Activated naive CD8-positive, alpha-beta T cell treated with anti-CD3 and anti-CD28 coated beads, Interleukin-2, amount 10 ng/mL, durations not matched to agents 7 days and 5 days (primary cell): ENCODE measurements around the gene CCDC158. TPM values are rescaled to one million over a fixed set of nuclear protein-coding genes. Genes with fewer than 3 reads are reported as not detected.

Source experiments
- ATAC-seq: fragments of 150-1000 bp; cut with Tn5 transposase; one replicate; pipeline ENCODE4 v1.10.0; 2021; ENCODE audit warnings: low read depth, moderate library complexity
- POLR2A ChIA-PET: fragments of 350-600 bp; sonication (Branson Sonifier 250); formaldehyde crosslinking; loops from one replicate; lab custom pipeline; 2021; ENCODE audit warnings: antibody characterized with exemption; lab: Charles Lee
- DNase-seq: peaks from one replicate; pipeline ENCODE4 v3.0.0; 2021
- H3K27ac Mint-ChIP-seq: one replicate; pipeline ENCODE4 v1.8.0; 2022; ENCODE audit warnings: mild to moderate bottlenecking, mixed read lengths
- H3K27me3 Mint-ChIP-seq: one replicate; pipeline ENCODE4 v1.8.0; 2022; ENCODE audit warnings: mild to moderate bottlenecking, moderate library complexity, mixed read lengths
- H3K36me3 Mint-ChIP-seq: one replicate; pipeline ENCODE4 v1.8.0; 2021; ENCODE audit warnings: mild to moderate bottlenecking, mixed read lengths
- H3K4me1 Mint-ChIP-seq: one replicate; pipeline ENCODE4 v1.8.0; 2021; ENCODE audit warnings: mixed read lengths
- H3K4me3 Mint-ChIP-seq: one replicate; pipeline ENCODE4 v1.8.0; 2022; ENCODE audit warnings: mild to moderate bottlenecking, moderate library complexity, mixed read lengths
- H3K9me3 Mint-ChIP-seq: one replicate; pipeline ENCODE4 v1.8.0; 2021; ENCODE audit warnings: mixed read lengths
- total RNA-seq, 2 experiments: library from RNA; stranded (reverse); gene quantifications; one replicate each; pipeline ENCODE4 v1.2.3, GENCODE V29; 2021

The CCDC158 gene
- total RNA-seq, 2 experiments from 2014 or later = not detected

GRCh38 chr4:76407440-76408119 is 13.4 kb downstream of the CCDC158 start:
- DNase-seq (no peak), ATAC-seq (no peak)
- no peak overlapping the region for H3K27ac Mint-ChIP-seq

GRCh38 chr4:76406081-76406480 is 14.9 kb downstream of the CCDC158 start:
- Mint-ChIP-seq H3K27me3 (peaks cover 33% of the 10 kb centered on the region), H3K36me3 (no peaks in the 10 kb centered on the region), H3K27ac (no peak overlapping the region), H3K4me3 (no peak overlapping the region), H3K4me1 (no peaks in the 10 kb centered on the region), H3K9me3 (no peaks in the 10 kb centered on the region)
- POLR2A ChIA-PET = no interaction called here
- DNase-seq (no peak), ATAC-seq (no peak)

More at GRCh38 chr4:76407440-76408119, 13.4 kb downstream of the CCDC158 start:
- Mint-ChIP-seq H3K9me3 (no peaks in the 10 kb centered on the region), H3K27me3 (peaks cover 26% of the 10 kb centered on the region), H3K36me3 (no peaks in the 10 kb centered on the region), H3K4me3 (no peak overlapping the region), H3K4me1 (no peaks in the 10 kb centered on the region)
- POLR2A ChIA-PET = no interaction called here

- Mint-ChIP-seq H3K36me3 (no peaks in the 10 kb centered on the region), H3K4me3 (no peak overlapping the region), H3K4me1 (no peaks in the 10 kb centered on the region), H3K27ac (no peak overlapping the region), H3K27me3 (peaks cover 35% of the 10 kb centered on the region), H3K9me3 (peaks cover 3% of the 10 kb centered on the region)
- POLR2A ChIA-PET = no interaction called here
- ATAC-seq (no peak), DNase-seq (no peak)
These were observed 19.3 kb downstream of the CCDC158 start for GRCh38 chr4:76401654-76402053.

GRCh38 chr4:76388160-76388908 is 32.6 kb downstream of the CCDC158 start:
- DNase-seq (no peak), ATAC-seq (no peak)
- Mint-ChIP-seq H3K36me3 (no peaks in the 10 kb centered on the region), H3K27me3 (peaks cover 53% of the 10 kb centered on the region), H3K4me3 (no peak overlapping the region), H3K27ac (no peak overlapping the region), H3K9me3 (peaks cover 9% of the 10 kb centered on the region), H3K4me1 (peaks cover 1% of the 10 kb centered on the region)
- POLR2A ChIA-PET = no interaction called here

DNA sequence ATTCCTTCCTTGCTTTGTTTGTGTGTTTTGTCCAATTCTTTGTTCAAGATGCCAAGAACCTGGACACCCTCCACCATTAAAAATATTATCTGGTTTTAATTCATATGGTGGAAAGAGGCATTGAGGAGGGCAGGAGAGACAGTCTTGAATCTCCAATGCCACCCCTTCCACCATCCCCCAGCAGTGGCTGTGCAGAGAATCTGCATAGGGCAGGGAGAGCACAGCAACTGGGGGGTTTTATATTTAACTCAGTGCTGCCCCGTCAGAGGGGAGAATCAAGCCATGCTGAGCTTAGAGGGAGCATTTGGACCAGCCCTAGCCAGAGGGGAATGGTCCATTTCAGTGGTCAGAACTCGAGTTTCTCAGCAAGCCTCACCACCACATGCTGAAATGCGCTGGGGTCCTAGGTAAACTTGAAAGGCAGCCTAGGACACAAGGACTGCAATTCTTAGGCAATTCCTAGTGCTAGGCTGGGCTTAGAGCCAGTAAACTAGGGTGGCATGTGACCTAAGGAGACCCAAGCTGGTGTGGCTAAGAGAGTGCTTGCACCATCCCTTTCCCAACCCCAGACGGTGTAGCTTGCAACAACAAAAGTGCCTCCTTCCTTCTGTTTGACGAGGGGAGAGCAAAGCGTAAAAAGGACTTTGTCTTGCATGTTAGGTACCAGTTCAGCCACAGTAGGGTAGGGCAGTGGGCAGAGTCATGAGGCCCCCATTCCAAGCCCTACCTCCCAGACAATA is 34.2 kb downstream of the CCDC158 start:
- Mint-ChIP-seq H3K9me3 (peaks cover 9% of the 10 kb centered on the region), H3K4me3 (no peak overlapping the region), H3K36me3 (no peaks in the 10 kb centered on the region), H3K27ac (no peak overlapping the region), H3K27me3 (peaks cover 40% of the 10 kb centered on the region), H3K4me1 (peaks cover 4% of the 10 kb centered on the region)
- ATAC-seq = no peak
- no peak for DNase-seq
- POLR2A ChIA-PET = no interaction called here

GRCh38 chr4:76385974-76386373 is 35.0 kb downstream of the CCDC158 start:
- POLR2A ChIA-PET = no interaction called here
- DNase-seq (no peak), ATAC-seq (no peak)
- Mint-ChIP-seq H3K4me1 (peaks cover 4% of the 10 kb centered on the region), H3K27me3 (peaks cover 33% of the 10 kb centered on the region), H3K36me3 (no peaks in the 10 kb centered on the region), H3K27ac (no peak overlapping the region), H3K9me3 (peaks cover 9% of the 10 kb centered on the region), H3K4me3 (no peak overlapping the region)

GRCh38 chr4:76384052-76384451 is 36.9 kb downstream of the CCDC158 start:
- Mint-ChIP-seq H3K27me3 (peaks cover 18% of the 10 kb centered on the region), H3K4me3 (no peak overlapping the region), H3K36me3 (no peaks in the 10 kb centered on the region), H3K4me1 (peaks cover 4% of the 10 kb centered on the region), H3K27ac (no peak overlapping the region), H3K9me3 (peaks cover 1% of the 10 kb centered on the region)
- POLR2A ChIA-PET = no interaction called here
- ATAC-seq (no peak), DNase-seq (no peak)

- ATAC-seq (no peak), DNase-seq (no peak)
- Mint-ChIP-seq H3K9me3 (no peaks in the 10 kb centered on the region), H3K4me3 (no peak overlapping the region), H3K27me3 (peaks cover 15% of the 10 kb centered on the region), H3K36me3 (no peaks in the 10 kb centered on the region), H3K27ac (no peak overlapping the region), H3K4me1 (peaks cover 6% of the 10 kb centered on the region)
- POLR2A ChIA-PET = no interaction called here
These were observed 37.9 kb downstream of the CCDC158 start for GRCh38 chr4:76383001-76383400.

DNA sequence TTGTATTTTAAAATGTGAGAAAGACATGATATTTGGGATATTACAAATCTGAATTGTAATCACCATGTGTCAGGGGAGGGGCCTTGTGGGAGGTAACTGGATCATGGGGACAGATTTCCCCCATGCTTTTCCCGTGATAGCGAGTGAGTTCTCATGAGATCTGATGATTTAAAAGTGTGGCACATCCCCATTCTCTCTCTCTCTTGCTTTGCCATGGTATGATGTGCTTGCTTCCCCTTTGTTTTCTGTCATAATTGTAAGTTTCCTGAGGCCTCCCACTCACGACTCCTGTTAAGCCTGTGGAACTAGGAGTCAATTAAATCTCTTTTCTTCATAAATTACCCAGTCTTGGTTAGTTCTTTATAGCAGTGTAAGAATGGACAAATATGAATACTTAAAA is 39.0 kb downstream of the CCDC158 start:
- Mint-ChIP-seq H3K4me1 (peaks cover 6% of the 10 kb centered on the region), H3K9me3 (no peaks in the 10 kb centered on the region), H3K4me3 (no peak overlapping the region), H3K36me3 (no peaks in the 10 kb centered on the region), H3K27ac (no peak overlapping the region), H3K27me3 (peaks cover 15% of the 10 kb centered on the region)
- DNase-seq (no peak), ATAC-seq (no peak)
- POLR2A ChIA-PET = no interaction called here

GRCh38 chr4:76380561-76380960 is 40.4 kb downstream of the CCDC158 start:
- Mint-ChIP-seq H3K27ac (no peak overlapping the region), H3K27me3 (peaks cover 12% of the 10 kb centered on the region), H3K36me3 (no peaks in the 10 kb centered on the region), H3K4me3 (no peak overlapping the region), H3K4me1 (peaks cover 5% of the 10 kb centered on the region), H3K9me3 (no peaks in the 10 kb centered on the region)
- ATAC-seq (no peak), DNase-seq (no peak)
- POLR2A ChIA-PET = no interaction called here

DNA sequence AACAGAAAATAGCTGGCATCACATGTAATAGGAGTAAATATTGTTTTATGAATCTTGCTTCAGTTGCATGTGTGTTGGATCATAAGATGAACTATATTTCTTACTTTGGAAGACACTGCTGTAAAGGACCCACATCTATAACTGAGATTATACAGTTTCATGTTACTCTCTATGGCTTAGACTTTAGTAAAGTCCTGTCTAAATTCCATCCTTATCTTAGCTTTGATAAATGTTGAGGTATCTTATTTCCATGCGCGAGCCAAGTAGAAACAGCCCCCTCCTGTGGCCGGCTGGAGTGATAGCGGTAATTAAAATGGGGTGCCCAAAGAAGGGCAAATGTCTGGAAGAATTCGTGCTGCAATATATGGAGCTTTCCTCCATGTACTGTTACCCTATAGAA is 43.0 kb downstream of the CCDC158 start:
- no peak overlapping the region for H3K27ac Mint-ChIP-seq
- H3K27me3 Mint-ChIP-seq = peaks cover 5% of the 10 kb centered on the region
- POLR2A ChIA-PET = no interaction called here
- H3K4me3 Mint-ChIP-seq = no peak overlapping the region
- no peak for ATAC-seq
- no peaks in the 10 kb centered on the region for H3K9me3 Mint-ChIP-seq
- H3K36me3 Mint-ChIP-seq = no peaks in the 10 kb centered on the region
- DNase-seq = peak; percentile 48
- peaks cover 5% of the 10 kb centered on the region for H3K4me1 Mint-ChIP-seq

DNA sequence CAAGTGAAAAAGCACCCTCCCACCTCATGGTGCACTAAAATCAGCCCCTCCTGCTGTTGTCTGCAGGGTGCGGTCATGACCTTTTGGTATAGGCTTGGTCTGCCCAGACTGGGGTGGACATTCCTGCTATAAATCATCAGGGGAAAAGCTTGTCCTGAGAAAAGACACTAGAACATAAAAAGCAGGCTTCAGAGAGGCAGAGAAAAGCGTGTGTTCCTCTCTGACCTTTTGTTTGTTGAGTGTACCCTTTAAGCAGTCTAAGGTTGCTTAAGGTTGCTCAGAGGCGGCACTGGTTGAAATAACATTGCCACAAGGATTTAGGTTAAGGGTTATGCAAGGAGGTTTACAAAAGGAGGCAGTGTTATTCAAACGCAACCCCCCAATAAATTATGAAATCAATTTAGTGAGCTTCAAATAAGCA is 43.5 kb downstream of the CCDC158 start:
- ATAC-seq (no peak), DNase-seq (no peak)
- H3K27me3 Mint-ChIP-seq = peaks cover 5% of the 10 kb centered on the region
- no peaks in the 10 kb centered on the region for H3K9me3 Mint-ChIP-seq
- H3K4me3 Mint-ChIP-seq = no peak overlapping the region
- peaks cover 5% of the 10 kb centered on the region for H3K4me1 Mint-ChIP-seq
- H3K36me3 Mint-ChIP-seq = no peaks in the 10 kb centered on the region
- no peak overlapping the region for H3K27ac Mint-ChIP-seq
- POLR2A ChIA-PET = no interaction called here

DNA sequence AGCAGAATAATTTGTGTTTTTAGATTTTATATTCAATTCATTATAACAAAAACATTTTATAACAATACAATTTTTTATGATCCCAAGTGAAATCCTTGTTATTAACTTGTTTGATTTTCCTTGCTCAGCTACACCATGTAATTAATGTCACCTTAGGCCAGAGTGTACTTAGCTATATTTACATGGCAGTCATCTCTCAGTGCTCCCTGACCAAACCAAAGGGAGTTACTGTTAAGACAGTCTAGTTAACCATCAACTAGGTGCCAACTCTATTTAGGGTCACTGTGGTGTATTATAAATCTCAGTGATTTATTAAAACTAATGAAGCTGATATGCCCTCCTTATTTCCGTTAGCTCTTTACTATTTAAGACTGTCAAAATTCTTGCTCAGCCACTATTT is 44.4 kb downstream of the CCDC158 start:
- H3K4me1 Mint-ChIP-seq = peaks cover 2% of the 10 kb centered on the region
- H3K27me3 Mint-ChIP-seq = peaks cover 5% of the 10 kb centered on the region
- POLR2A ChIA-PET = no interaction called here
- no peak overlapping the region for H3K4me3 Mint-ChIP-seq
- no peak for DNase-seq
- no peaks in the 10 kb centered on the region for H3K9me3 Mint-ChIP-seq
- H3K27ac Mint-ChIP-seq = no peak overlapping the region
- no peak for ATAC-seq
- no peaks in the 10 kb centered on the region for H3K36me3 Mint-ChIP-seq
